ENCODE measurements around the gene FBXL3.

Gene FBXL3

DNA sequence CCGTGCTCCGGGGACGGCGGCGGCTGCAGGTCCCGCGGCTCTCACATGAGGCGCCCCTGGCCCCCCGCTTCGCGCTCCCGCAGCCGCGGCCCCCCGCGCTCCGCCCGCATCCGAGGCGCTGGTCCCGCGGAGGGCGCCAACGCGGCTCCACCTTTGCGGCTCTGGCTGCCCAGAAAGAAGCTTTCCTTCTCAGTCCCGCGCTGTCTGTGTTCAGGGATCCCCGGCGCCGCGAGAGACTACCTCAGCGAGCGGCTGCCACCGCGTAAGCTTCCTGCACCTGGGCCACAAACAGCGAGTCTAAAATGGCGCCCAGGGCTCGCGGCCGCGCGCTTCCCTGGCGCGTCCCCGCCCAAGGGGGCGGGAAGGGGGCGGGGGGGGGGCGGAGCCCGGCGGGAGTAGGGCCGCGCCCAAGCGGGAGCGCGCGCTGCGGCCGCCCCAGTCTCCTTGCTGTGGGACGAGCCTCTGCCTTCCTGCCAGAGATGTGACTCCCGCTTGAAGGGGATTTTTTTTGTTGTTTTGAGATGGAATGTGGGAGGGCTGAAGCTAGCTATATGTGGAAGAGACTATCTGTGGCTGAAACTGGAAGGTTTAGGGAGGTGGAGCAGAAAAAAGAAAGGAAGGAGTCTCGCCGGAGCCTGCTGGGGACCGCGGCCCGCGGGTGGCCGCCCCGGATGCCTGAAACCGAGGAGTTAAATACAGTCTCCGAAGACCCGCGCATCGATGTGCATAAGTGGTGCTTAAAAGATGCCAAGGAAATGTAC lies at the start of gene FBXL3:
Gene FBXL3, minus strand, starts transcription at position 299 of the 761 bp plus-strand sequence. CDS start 5,299 bp downstream, outside the sequence.
- no peak for TF ChIP-seq ZNF274 (IDR thresholded peaks at IDR 0.05; ENCODE audit: low read depth, low read length)
- H3K4me3 ChIP-seq (ENCODE audit: low read length) = peak within 1 kb of the TSS; percentile 91

DNA sequence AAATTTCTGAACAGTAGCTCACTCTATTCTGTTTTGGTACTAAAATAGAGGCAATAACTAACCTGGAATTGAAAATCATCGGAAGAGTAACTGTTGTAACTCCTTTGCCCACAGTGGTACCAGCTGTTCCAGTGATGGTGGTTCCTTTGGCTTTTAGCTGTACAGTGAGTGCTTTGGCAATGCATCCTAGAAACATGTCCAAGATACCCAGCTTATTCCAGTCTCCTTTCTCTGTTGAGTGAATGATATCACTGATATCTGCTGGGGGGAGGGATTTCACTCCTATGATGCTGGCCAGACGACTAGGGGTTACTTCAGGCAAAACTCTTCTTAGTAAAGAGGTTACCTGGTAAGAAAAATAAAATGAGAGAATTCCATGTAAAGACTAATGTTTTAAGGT lies 40.6 kb upstream of the FBXL3 start:
- no peak overlapping the region for H3K4me3 ChIP-seq (ENCODE audit: low read length)
- TF ChIP-seq ZNF274 (IDR thresholded peaks at IDR 0.05; ENCODE audit: low read depth, low read length) = no peak

- no peak for TF ChIP-seq ZNF274 (IDR thresholded peaks at IDR 0.05; ENCODE audit: low read depth, low read length)
- no peak overlapping the region for H3K4me3 ChIP-seq (ENCODE audit: low read length)
These were observed 38.6 kb upstream of the FBXL3 start for GRCh38 chr13:77065461-77066147.

DNA sequence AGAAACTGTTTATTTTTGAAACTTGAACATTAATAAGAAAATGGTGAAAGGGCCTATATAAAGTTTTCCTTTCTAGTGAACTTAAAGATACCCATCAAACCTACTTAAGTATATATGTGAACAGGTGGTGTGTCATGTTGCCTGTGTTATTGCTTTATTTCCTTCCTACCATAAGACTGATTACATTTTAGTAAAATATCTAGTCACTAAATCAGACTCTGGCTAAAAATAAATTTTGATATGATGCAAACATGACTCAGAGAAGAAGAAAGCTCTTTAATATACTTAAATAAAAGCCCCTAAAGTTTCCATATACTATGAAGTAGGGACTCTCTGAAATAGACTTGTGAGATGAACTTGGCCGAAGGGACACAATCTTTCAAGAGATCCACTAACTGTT lies 35.1 kb upstream of the FBXL3 start:
- H3K4me3 ChIP-seq (ENCODE audit: low read length) = no peak overlapping the region
- TF ChIP-seq ZNF274 (IDR thresholded peaks at IDR 0.05; ENCODE audit: low read depth, low read length) = no peak

DNA sequence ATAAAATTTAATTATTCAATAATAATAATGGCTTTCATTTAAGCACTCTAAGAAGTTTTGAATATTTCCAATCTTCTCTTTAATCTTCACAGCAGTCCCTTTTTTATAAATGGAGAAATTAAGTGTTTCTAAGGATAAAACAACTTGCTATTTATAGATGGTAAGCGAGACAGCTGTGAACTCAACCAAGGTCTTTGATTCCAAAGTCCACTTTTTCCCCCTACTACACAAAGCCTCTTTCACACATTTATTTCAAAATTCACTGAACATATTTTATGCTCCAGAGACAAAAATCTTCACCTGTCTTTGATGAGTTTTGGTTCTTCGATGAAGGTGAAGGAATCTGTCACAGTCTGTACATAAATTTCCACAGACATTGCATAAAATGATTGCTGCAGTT lies 34.4 kb upstream of the FBXL3 start:
- no peak overlapping the region for H3K4me3 ChIP-seq (ENCODE audit: low read length)
- no peak for TF ChIP-seq ZNF274 (IDR thresholded peaks at IDR 0.05; ENCODE audit: low read depth, low read length)

DNA sequence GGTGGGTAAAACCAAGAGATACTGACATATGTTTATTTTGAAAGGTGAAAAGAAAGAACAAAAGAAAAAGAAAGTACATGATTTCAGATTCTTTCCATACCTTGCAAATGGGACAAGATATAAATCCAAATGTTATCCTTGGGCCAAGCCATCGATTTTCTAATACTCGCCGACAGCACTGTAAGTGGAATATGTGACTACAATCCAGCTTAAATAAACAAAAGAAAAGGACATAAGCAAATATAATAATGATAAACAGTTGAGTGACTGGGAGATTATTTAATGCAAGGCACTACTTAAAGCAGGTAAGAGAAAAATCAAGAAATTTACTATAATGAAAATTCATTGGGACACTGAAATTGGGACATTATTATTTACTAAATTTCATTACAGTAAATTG lies 29.9 kb upstream of the FBXL3 start:
- no peak overlapping the region for H3K4me3 ChIP-seq (ENCODE audit: low read length)
- TF ChIP-seq ZNF274 (IDR thresholded peaks at IDR 0.05; ENCODE audit: low read depth, low read length) = no peak

GRCh38 chr13:77056382-77056781 lies 29.4 kb upstream of the FBXL3 start:
- no peak for TF ChIP-seq ZNF274 (IDR thresholded peaks at IDR 0.05; ENCODE audit: low read depth, low read length)
- no peak overlapping the region for H3K4me3 ChIP-seq (ENCODE audit: low read length)

GRCh38 chr13:77055158-77055557 lies 28.2 kb upstream of the FBXL3 start:
- no peak overlapping the region for H3K4me3 ChIP-seq (ENCODE audit: low read length)
- no peak for TF ChIP-seq ZNF274 (IDR thresholded peaks at IDR 0.05; ENCODE audit: low read depth, low read length)

DNA sequence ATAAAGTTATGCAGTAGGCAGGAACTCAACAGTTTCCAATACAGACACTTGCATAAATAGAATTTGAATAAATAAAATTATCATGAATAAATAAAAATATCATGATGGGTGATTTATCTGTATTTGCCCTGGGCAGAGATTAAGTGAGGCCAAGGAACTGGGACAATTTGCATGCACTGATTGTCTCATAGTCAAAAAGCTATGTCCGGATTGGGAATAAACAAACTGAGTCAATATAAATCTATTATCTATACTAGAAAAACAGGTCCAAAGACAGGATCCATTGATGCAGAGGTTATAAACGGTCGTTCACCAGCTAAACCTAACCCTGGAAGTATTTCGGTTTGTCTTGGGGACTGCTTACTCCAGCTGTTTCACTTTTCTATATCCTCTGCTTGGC lies 26.2 kb upstream of the FBXL3 start:
- no peak for TF ChIP-seq ZNF274 (IDR thresholded peaks at IDR 0.05; ENCODE audit: low read depth, low read length)
- H3K4me3 ChIP-seq (ENCODE audit: low read length) = no peak overlapping the region

- no peak overlapping the region for H3K4me3 ChIP-seq (ENCODE audit: low read length)
- no peak for TF ChIP-seq ZNF274 (IDR thresholded peaks at IDR 0.05; ENCODE audit: low read depth, low read length)
These were observed 21.7 kb upstream of the FBXL3 start for GRCh38 chr13:77048681-77049080.

DNA sequence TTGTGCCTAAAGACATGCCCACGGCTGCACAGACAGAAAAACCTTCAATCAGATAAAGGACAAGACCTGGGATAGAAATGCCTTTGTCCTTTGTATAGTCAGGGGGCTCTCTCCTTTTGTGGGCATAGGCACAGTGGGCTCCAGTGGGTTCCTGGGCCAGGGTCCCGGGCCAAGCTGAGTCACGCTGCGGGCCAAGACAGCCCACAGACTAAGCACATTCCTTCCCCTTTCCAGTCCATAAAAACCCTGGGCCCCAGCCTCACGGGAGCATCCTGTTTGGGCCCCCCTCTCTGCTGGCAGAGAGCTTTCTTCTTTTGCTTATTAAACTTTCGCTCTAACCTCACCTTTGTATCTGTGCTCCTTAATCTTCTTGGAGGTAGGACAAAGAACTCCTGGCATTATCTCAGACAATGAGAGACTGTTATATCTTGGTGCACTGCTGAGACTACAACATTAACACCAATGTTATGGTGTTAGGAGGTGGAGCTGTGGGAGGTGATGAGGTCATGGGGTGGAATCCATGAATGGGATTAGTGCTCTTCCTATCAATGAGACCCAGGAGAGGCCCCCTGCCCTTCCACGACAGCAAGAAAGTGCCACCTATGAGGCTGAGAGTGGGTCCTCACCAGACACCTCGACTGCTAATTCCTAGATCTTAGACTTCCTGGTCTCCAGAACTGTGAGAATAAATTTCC lies 20.8 kb upstream of the FBXL3 start:
- H3K4me3 ChIP-seq (ENCODE audit: low read length) = no peak overlapping the region
- no peak for TF ChIP-seq ZNF274 (IDR thresholded peaks at IDR 0.05; ENCODE audit: low read depth, low read length)

GRCh38 chr13:77042566-77043177 lies 15.7 kb upstream of the FBXL3 start:
- no peak overlapping the region for H3K4me3 ChIP-seq (ENCODE audit: low read length)
- no peak for TF ChIP-seq ZNF274 (IDR thresholded peaks at IDR 0.05; ENCODE audit: low read depth, low read length)

DNA sequence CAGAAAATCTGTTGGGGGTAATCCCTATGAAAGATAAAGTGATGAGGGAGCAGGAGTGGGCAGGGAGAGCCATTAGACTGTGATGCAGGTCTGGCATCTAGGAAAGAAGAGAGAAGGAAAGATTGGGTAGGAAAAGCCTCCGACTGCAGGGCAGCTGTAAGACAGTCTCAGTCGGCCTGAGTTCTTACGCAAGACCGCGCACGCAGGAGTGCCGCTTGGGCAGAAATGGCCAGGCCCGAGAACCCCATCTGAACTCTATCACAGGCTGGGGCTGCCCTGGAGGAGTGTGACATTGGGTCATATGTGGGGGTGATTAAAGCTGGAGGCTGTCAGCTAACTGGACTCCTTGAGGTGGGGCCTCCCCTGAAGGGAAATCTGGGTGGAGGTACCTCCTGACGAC lies 13.9 kb upstream of the FBXL3 start:
- H3K4me3 ChIP-seq (ENCODE audit: low read length) = no peak overlapping the region
- no peak for TF ChIP-seq ZNF274 (IDR thresholded peaks at IDR 0.05; ENCODE audit: low read depth, low read length)

DNA sequence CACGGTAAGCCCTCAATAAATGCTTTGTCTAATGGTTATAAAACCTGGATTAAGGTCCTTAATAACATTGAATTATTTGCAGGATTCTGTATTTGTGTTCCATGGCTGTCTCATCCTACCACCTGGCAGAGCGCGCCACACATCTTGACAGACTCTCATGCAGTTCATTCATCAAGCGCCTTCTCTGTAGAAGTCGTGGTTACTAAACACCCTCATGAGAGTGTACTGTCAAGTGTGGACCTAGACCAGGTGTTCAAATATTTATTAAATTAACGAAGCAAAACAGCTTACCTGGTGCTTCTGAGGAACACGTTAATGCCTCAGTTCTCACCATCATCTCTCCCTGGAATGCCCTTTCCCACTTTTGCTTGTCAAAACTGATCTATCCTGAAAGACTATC lies 13.1 kb upstream of the FBXL3 start:
- no peak for TF ChIP-seq ZNF274 (IDR thresholded peaks at IDR 0.05; ENCODE audit: low read depth, low read length)
- no peak overlapping the region for H3K4me3 ChIP-seq (ENCODE audit: low read length)

Measured in GM08714 (cell line).